Hepatocyte (in vitro differentiated cells): ENCODE results near the gene MIA.

Experiments used
- CTCF ChIP-seq: fragments of 200-600 bp; sonication (generic); IDR thresholded peaks from 2 replicates; pipeline ENCODE4 v1.5.1; 2016; ENCODE audit warnings: antibody characterized with exemption, mild to moderate bottlenecking; ENCODE audit not compliant: poor library complexity
- EZH2 ChIP-seq: fragments of 200-600 bp; sonication (generic); IDR thresholded peaks from 2 replicates; pipeline ENCODE4 v1.6.1; 2016; ENCODE audit warnings: antibody characterized with exemption, mild to moderate bottlenecking, borderline replicate concordance

GRCh38 chr19:40742886-40743285, 32.4 kb upstream of the MIA start:
- TF ChIP-seq CTCF (no peak), EZH2 (no peak)
